Stimulated activated CD4-positive, alpha-beta T cell treated with anti-CD3 and anti-CD28 coated beads, Interleukin-15, amount 100 ng/mL, for 1 hour (primary cell): ENCODE results near the gene ING1.
"Not testable (repeated sequence)": the region's sequence is repeated elsewhere in the genome, so short reads cannot be mapped to it uniquely, and the experiment has no call there.

Experiments used
- DNase-seq, 2 donors: peaks; one replicate each; pipeline ENCODE4 v3.0.0-alpha.2; 2020; ENCODE audit warnings: low read depth in 1 of 2, low spot score in 1 of 2

ING1 gene

GRCh38 chr13:110714797-110715394, 1.4 kb downstream of the ING1 start:
- DNase-seq, result peak; percentile 24 to 32

DNA sequence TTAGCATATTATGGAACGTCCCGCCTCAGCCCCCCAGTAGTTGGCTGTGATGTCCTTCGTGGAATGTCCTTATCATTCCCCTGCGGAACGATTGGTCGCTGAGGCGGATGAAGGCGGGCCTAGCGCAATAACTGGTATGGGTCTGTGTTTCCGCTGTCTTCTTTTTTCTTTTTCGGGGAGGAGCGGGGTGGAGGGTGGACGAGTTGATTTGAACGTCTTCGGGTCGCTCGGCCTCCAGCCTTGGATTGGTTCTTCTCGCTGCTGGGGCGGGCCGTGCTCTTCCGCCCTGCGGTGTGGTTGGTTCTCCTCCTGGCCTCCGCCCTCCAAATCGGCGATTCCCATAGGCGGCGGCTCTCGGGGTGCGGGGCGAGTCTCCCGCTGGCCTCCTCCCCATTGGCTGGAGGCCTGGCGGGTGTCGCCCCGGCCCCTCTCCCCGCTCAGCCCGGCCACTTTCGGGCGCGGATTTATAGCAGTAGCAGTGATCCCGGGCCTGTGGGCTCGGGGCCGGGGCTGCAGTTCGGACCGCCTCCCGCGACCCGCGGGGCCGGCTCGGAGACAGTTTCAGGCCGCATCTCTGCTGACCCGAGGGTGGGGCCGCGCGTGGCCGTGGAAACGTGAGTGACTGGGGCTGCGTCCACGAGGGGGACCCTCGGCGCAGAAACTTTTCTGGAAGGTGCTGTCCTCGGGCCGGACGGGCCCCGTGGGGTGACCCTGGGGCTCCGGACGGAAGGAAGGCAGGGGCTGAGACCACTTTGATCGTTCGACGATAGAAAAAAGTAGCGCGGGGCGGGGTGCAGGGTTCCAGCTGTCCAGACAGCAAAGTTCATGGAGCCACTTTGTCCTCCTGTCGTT, 2.1 kb downstream of the ING1 start:
- peak; percentile 89 to 92 for DNase-seq

GRCh38 chr13:110716247-110716515, 2.7 kb downstream of the ING1 start:
- DNase-seq, result no peak

DNA sequence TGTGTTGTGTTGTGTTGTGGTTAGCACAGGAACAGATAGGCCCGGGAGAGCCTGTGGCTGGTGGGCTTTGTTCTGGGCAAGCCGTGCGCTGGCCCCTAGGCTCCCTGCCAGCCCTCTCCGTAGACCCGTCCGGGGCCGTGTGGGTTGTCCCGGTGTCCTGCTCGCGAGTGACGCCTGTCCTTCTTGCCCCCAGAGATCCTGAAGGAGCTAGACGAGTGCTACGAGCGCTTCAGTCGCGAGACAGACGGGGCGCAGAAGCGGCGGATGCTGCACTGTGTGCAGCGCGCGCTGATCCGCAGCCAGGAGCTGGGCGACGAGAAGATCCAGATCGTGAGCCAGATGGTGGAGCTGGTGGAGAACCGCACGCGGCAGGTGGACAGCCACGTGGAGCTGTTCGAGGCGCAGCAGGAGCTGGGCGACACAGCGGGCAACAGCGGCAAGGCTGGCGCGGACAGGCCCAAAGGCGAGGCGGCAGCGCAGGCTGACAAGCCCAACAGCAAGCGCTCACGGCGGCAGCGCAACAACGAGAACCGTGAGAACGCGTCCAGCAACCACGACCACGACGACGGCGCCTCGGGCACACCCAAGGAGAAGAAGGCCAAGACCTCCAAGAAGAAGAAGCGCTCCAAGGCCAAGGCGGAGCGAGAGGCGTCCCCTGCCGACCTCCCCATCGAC, 5.7 kb downstream of the ING1 start:
- no peak for DNase-seq

DNA sequence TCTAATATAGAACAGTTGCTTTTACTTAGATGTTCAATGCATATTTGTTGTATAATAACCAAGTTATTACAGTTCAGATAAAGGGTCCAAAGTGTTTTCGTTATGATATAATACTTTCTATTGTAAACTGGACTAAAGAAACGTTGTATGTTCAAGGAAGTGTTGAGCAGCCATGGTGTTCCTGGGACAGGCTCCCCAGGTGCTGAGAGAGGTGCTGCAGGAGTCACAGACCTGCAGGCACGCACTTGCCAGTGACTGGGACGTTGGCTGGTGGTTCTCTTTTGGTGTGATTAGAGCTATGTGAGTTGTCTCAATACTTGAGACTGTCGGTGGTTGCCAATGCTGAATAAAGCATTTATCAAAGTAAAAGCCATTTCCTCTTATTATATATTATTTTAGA, 9.5 kb downstream of the ING1 start:
- DNase-seq, result no peak

DNA sequence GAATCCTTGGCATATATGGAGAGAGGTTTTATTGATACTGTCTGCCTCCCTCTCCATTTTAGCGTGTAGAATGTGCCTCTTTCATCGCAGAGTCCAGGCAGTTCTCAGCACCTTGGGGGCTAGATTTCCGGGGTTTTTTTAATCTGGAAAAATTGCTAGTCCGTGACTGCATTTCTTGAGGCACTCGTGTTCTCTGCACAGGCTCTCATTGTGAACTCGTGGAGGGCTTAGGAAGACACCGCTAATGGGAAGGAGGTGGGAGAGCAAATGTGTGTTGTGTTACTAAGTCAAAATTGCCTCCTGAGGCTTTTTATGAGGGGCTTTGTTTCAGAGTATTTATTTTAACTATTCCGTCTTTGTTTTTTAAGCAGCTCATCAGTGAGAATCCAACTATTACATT, 10.1 kb downstream of the ING1 start:
- DNase-seq, result no peak

DNA sequence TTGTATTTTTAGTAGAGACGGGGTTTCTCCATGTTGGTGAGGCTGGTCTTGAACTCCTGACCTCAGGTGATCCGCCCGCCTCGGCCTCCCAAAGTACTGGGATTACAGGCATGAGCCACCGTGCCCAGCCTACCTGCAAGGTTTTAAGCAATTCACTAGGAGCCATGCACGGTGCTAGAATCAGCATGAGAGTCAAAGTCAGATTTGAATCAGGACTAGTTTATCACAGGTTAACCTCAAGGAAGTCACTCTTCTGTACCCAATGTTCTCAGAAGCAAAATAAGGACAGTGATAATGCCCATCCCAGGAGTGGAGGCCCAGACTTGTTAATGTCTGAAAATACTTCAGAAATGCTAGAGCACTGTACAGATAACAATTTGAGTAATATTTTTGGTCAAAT, 12.7 kb downstream of the ING1 start:
- DNase-seq, result not testable (repeated sequence)

DNA sequence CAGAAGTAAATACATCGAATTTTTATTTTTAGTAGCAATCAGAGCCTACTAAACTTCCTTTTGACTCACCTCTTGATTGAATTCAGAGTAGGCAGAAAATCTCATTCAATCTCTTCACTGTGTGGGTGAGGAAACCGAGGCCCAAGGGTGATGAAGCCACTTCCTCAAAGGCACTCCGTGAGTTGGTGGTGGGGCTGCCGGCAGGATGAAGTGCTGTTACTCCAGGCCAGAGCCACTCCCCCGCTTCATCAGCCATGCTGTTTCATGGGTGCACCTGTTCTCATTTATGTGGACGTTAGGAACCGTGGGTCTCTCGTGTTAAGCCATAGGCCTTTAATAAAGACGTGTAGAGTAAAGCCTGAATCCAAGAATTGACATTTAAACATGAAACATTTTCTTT, 13.2 kb downstream of the ING1 start:
- peak; percentile 16 to 19 for DNase-seq

DNA sequence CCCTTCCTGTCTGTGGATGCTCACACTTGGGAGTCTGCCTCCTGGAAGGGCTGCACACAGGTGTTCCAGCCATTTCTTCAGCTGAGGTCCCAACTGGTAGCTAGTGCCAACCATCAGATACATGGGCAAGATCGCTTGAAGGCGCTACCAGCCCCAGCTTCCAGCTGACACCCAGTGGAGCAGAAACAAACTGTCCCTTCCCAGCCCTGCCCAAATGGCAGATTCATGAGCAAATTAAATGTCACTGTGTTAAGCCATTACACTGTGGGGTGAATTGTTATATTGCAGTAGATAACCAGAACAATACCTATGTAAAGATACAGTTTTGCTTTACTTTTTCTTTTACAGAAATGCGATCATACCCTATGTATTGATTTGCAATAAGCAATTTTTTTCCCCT, 17.6 kb downstream of the ING1 start:
- DNase-seq, result no peak

GRCh38 chr13:110734561-110734960, 21.1 kb downstream of the ING1 start:
- DNase-seq, result no peak

- DNase-seq, result no peak
Observed at GRCh38 chr13:110737555-110737954, 24.1 kb downstream of the ING1 start.

- DNase-seq, result no peak
Observed at GRCh38 chr13:110743687-110744086, 30.2 kb downstream of the ING1 start.

- no peak for DNase-seq
Observed at GRCh38 chr13:110746438-110746837, 32.9 kb downstream of the ING1 start.

GRCh38 chr13:110748271-110748670, 34.8 kb downstream of the ING1 start:
- DNase-seq, result no peak

- no peak for DNase-seq
Observed at GRCh38 chr13:110756219-110756631, 42.7 kb downstream of the ING1 start.

GRCh38 chr13:110757296-110757695, 43.8 kb downstream of the ING1 start:
- DNase-seq, result no peak

DNA sequence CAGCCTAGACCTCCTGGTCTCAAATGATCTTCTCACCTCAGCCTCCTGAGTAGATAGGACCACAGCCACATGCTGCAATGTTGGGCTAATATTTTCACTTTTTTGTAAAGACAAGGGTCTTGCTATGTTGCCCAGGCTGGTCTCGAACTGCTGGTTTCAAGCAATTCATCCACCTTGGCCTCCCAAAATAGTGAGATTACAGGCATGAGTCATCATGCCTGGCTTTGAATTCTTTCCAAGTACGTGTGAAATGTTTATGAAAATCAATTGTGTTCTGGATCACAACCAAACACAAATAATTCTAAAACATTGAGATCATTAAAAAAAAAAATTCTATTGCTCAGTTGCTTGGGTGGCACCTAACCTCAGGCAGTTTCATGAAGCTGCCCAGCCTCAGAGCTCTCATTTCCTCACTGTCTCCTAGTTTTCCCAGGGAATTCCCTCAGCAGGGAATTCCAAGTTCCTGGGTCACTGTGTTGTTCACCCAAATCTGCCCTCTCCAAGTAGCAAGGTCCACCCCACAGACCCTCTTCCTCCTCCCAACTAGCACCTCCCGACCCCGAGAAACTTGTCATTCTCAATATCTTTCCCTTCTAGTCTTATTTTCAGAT, 44.8 kb downstream of the ING1 start:
- no peak for DNase-seq

DNA sequence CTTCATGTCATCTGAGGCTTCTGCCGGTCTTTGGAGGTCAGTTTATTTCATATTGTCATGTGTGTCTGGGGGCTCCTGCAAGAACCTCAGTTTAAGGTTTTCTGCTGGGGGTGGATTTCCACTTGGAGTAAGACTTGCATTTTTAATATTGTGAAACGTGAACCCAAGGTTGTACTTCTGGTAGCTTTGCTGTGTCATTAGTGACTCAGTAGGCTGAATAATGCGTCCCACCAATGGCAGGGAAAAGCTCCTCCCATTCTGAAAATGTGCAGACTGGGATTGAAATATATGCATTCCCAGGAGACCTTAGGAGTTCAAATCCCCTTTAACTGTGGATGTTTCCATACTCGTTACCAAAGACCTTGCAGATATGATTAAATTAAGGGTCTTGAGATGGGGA, 46.2 kb downstream of the ING1 start:
- DNase-seq, result no peak

- DNase-seq, result no peak
Observed at GRCh38 chr13:110760611-110761010, 47.1 kb downstream of the ING1 start.

- DNase-seq, result no peak
Observed at GRCh38 chr13:110766671-110767430, 53.4 kb downstream of the ING1 start.

GRCh38 chr13:110767476-110767875, 54.0 kb downstream of the ING1 start:
- no peak for DNase-seq
